Activated CD8-positive, alpha-beta memory T cell treated with anti-CD3 and anti-CD28 coated beads, Interleukin-2, amount 50 U/mL, for 1 hour (primary cell): ENCODE data around the gene LPAR5.

Experiments
- DNase-seq: peaks from one replicate; pipeline ENCODE4 v3.0.0-alpha.2; 2020; ENCODE audit errors: extremely low read depth

LPAR5 gene

DNA sequence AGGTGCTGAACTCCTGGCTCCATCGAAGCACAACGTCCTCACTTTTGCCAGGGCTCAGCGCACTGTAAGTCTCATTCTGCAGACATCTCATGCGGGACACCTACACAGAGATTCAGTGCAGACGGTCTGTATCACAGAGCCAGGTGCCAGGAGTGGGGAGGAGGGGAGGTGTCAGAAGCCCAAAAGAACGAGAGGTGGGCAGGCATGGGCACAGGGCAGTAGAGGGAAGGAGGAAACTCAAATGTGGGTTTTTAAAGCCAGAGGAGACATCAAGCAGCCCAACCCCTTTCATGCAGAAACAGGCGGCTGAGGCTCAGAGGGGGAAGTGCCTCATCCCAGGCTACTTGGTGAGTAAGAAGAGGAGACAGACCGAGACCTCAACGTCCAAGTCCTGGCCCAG, 2.5 kb upstream of the LPAR5 start:
- no peak for DNase-seq

DNA sequence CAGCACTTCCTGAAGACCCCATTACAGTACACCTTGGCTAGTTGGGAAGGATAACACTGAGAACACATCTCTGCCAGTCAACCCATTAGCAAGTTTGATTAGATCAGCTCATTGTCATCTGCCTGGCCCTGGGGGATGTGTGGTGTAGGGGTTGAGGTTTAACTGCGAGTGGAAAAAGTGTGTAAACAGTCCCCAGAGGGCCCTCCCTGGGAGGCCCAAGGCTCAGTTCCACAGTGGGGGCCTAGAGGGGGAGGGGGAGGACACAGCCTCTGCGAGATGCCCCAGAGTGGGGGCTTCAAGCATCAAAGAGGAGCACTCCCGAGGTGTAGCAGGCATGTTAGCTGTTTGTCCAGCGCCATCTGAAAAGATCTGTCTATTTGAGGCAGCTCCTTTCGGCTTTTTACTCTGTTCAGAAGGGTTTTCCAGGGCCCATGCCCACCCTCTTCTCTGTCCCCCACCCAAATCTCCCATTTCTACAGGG, 344 bp downstream of the LPAR5 start:
- no peak for DNase-seq

DNA sequence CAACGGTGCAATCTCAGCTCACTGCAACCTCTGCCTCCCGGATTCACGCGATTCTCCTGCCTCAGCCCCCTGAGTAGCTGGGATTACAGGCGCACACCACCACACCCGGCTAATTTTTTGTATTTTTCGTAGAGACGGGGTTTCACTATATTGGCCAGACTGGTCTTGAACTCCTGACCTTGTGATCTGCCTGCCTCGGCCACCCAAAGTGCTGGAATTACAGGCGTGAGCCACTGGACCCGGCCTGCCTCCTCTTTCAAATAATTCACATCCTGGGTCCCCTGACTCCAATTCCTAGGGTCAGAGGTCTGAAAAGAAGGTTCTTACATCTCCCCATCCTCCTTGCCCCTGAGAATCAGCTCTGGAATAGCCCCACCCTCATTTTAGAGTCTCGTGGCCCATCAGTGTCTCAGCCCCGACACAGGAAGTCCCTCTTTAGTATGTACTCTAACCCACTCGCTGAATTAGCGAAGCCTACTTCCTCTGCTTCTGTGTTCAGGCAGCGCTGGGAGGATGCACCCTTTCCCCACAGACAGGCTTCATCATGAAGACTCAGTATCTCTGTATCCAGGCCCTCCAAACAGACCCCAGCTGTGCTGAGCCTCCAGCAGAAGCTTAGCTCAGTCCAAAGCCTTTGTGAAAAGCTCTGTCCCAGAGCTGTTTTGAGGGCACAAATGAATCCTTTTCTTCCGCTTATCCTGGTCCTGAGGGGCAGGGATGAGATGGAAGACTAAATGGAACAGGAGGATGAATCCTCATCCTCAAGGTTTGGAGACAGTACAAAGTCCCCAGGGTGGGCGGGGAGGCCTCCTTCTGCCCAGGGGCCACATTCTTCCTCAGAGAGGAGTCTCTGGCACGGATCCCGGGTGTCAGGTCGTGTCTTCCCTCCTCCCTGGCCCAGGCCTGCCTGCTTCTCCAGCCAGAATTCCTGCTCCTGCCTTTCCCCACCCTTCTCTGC, 3.5 kb downstream of the LPAR5 start:
- no peak for DNase-seq

DNA sequence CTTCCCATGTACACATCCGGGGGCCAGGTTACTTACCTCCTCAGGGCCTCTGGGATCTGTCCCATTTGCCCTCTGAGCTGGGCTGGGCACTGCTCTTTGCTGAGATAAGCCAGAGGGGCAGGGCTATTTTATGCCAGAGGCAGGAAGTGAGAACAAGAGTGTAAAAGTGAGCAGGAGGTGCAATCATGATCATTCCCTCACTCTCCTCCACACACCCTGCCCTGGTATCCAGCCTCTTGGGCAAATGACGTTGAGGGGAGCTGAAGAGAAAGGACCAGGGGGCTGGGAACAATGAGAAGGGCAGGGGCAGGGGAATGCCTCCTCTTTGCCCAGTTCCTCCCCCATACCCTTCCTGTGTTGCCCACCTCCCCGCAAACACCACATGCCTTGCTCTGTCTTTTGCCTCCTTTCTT, 4.2 kb downstream of the LPAR5 start:
- no peak for DNase-seq

DNA sequence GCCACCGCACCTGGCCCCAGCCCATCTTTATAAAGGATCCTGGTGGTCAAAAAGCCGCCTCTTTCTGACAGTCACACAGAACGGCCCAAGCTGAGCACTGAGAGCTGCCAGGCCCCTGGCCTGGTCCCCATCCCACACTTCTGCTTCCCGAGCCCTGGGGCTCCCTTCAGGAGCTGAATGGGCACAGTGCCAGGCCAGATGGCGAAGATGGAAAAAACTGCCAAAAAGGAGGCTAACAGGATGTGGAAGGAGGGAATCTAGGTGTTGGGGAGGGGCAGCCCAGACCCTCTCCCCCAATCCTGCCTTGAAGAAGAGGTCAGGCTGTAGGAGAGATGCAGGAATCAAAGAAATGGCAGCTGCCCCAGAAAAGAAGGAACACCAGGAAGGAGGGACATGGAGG, 5.0 kb downstream of the LPAR5 start:
- DNase-seq: no peak

DNA sequence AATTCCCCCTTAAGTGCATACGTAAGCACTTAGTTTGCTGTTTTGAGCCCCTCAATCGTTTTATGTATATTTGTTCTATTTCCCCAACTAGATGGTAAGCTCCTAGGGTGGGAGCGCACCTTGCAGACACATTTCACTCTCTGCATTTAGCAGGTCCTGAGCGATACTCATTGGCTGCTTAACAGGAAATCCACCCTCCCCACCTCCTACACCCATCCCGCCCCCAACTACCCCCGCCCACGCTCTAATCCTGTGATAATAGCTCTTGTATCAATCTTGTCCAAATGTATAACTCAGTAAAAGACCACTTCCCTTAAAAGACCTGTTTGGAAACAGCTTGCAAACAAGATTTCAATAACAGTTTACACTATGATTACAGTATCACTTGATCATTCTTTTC, 8.1 kb downstream of the LPAR5 start:
- DNase-seq: no peak

DNA sequence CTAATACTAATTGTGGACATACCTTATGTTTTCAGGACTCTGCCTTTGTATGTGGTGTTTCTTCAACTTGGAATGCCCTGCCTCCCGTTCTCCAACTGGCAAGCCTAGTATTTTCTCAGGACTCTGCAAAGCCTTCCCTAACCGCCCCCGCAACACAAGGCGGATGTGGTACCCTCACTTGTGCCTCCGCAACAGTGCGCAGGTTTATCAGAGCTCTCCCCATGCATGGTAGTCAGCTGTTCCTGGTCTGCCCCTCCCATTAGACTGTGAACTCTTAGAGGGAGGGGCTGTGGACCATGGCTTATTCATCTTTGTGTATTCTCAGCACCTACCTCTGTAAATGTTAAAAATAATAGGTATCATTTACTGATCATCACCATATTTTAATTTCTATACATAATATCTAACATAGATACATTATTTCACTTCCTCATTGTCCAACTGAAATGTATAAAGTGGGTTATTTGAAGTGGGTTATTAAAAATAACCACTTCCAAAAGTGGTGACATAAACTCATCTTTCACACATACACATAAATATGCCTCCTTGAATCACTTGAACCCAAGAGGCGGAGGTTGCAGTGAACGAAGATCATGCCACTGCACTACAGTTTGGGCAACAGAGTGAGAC, 9.0 kb downstream of the LPAR5 start:
- no peak for DNase-seq

DNA sequence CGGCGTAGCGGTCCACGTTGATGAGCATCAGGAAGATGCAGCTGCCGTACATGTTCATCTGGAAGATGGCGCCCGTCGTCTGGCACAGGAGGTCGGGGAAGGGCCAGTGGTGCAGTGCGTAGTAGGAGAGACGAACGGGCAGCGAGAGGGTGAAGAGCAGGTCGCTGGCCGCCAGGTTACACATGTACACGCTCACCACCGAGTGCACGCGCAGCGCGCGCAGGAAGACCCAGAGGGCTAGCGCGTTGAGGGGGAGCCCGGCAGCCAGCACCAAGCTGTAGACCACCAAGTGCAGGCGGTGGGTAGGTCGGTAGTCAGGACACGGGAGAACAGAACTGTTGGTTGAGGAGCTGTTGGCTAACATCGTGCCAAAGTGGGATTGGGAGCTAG, 14.9 kb downstream of the LPAR5 start:
- DNase-seq: no peak

DNA sequence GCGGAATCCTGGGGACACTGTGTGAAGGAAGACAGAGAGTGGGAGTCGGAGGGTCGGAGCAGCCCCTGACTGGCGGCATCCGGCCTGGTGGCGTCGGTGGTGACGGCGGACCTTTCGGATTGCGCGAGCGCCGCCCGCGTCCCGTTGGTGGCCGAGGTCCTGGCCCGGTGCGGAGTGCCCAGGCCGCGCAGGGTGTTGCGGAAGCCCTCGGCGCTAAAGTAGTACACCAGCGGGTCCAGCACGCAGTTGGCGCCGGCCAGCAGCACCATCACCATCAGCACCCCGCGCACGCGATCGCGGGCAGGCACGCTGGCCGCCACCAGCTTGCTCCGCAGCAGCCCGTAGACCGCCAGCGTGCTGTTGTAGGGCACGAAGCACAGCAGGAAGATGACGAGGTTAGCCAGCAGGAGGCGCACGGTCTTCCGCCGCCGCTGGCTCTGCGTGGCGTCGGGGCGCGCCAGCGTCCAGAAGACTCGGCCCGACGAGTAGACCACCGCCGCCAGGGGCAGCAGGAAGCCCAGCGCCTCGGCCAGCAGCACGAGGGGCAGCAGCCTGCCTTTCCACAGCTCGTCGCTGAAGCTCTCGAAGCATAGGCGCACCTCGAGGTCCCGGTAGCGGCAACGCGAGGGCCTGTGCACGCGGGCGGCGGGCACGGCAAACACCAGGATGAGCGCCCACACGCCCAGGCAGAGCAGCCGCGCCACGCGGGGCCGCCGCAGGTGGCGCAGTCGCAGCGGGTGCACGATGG, 15.4 kb downstream of the LPAR5 start:
- no peak for DNase-seq

DNA sequence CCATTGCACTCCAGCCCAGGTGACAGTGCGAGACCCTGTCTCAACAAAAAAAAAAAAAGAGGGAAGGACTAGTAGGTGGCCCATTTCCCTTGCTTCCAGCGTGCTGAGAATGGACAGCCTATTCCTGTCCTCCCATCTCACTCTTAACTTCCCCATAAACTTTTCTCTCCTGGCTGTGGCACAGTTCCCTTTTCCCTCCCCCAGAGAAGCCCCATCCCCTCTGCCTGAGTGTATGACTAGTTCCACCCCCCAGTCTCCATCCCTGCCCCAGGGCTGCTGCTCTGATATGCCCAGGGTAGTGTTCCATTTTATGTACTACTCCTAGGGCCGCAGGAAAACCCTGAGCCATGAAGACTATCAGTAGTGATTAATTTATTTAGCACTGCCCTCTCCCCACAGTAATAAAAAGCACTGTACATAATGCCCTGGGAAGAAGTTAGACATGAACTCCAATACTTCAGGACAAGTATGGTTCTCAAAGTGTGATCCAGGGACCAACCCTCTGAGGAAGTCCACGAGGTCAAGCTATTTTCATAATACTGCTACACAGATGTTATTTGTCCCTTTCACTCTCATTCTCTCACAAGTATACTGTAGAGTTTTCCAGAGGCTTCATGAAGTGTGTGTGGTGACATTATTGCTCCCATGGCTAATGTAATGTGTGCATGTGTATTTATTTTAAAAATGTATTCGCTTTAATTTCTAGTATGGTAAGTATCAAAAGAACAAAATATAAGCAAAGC, 17.1 kb downstream of the LPAR5 start:
- DNase-seq: no peak

DNA sequence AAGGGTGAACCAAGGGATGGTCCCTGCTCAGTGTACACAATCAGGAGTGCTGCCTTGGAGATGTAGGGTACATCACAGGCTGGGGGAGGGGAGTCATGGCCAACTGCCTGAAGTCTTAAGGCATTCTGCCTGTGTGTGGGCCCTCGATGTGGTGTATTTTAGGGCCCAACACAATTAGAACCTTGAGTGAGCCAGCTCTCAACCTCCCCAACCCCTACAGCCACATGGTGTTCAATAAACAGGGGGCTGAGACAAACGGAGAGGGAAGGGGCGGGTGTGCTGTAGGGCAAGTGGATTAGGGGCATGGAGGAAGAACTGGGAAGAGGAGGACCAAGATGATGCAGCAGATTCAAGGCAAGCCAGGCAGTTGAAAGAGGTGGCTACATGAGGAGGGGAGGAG, 20.0 kb downstream of the LPAR5 start:
- DNase-seq: no peak

DNA sequence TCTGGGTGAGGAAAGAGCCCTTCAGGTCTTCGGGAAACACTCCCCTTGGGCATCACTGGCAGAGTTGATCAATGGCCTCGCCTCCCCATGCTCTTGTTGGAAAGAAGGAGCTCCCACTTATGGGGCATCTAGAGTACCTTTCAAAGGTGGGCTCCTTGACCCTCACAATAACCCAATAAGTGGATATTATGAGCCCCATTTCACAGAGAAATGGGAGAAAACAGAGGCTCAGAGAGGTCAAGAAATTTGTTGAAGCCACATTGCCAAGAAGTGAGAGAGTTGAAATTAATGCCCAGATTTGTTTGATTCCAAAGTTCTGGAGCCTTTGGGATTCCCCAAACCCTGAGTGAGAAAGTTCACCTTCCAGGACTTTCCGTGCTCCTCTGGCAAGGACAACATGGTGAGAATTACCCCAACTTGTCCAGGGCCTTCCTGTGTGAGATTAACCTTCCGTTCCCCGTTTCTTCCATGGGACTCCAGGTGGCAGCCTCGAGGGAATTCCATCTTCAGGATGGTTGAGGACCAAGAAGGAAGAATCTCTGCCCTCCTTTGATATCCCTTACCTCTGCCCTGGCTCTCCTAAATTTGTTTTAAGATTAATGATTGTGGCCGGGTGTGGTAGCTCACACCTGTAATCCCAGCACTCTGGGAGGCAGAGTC, 21.1 kb downstream of the LPAR5 start:
- no peak for DNase-seq

DNA sequence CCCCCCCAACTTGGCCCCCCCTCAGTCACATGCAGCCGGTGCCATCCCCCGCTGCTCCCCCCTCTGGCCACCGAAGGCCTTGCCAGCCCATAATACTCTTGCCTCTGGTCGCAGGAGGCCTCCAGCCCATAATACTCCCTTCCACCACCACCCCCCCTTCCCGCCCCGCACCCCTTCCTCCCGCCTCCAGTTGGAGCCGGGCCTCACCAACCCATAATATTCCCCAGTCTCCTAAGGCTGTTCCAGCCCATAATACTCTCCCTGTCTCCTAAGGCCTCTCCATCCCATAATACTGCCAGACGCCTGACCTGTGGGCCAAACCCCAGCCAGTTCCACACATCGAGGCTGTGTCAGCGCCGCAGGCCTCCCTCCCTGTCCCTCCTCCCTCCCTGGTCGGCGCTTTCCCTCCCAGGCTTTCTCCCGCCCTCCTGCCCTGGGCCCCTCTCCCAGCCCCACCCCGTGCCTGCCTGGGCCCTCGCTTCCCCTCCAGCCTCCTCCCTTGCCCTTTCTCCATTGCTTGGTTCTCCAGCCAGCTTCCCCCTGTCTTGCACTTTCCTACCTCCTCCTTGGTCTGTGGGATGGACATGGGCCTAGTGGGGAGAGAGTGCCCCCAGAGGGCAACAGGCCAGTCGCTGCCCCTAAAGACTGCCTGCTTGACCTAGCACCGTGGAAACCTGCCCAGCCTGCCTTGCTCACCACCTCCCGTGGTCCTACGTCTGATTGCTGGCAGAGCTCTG, 21.8 kb downstream of the LPAR5 start:
- DNase-seq: no peak

DNA sequence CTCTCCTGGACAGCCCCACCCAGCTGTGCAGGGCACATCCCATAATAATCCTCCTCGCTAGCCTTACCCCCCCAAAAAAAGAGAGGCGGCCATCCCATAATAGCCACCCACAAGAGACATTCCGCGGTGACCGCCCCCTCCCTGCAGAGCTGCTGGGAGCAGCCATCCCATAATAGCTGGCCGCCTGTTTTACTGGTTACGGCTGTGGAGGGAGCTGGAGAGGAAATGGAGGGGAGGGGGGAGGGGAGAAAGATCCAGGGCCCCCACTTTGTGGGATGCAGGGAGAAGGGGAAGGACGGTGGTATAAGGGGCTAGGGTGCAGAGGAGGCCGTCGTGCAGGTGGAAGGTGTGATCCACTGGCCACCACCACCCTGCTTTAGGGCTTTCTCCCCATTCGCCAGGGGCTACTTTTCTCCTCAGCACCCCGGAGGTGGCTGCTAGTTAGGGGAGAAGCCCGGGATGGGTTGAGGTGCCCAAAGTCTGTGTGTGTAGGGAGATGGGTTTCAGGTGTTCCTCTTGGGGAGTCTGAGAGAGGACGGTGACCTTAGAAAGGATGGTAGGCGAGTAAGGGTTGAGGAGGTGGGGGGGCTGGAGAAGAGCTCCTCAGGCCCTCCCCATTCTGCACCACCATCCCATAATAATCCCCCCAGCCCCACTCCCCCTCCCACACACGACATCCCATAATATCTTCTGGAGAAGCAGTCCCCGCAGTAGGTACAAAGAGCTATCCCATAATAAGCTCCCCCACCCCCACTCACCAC, 22.6 kb downstream of the LPAR5 start:
- DNase-seq: no peak

DNA sequence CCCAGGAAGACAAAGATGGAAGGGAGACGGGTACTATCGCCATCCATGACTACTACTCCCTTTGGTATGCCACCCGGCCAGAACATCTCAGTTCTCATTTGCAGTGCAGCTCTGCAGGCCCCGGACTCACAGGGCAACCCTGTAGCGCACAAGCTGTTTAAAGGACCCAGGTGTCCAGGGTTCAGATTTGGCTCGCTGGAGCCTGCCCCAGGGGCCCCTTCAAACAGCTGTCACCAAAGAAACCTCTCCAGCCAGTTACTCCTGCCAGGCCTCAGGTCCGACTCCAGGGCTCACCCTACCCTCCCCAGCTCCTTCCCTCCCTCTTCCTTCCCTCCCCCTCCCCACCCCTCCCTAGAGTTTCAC, 23.1 kb downstream of the LPAR5 start:
- no peak for DNase-seq

DNA sequence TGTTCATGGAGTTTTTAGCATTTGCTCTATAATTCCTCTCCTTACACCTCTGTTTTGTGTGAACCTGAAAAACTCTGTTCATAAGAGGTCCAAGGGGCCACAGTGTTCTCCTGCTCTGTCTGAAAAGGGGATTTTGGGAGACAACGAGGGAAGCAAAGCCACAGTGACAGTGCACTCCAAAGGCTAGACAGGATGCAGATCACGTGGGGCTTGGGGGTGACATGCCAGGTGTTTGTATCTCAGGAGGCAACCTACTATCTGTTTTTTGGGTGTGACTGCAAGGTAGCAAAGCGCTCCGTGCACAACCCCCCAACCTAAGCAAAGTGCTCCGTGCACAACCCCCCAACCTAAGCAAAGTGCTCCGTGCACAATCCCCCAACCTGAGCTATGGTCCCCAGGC, 23.5 kb downstream of the LPAR5 start:
- DNase-seq: no peak

DNA sequence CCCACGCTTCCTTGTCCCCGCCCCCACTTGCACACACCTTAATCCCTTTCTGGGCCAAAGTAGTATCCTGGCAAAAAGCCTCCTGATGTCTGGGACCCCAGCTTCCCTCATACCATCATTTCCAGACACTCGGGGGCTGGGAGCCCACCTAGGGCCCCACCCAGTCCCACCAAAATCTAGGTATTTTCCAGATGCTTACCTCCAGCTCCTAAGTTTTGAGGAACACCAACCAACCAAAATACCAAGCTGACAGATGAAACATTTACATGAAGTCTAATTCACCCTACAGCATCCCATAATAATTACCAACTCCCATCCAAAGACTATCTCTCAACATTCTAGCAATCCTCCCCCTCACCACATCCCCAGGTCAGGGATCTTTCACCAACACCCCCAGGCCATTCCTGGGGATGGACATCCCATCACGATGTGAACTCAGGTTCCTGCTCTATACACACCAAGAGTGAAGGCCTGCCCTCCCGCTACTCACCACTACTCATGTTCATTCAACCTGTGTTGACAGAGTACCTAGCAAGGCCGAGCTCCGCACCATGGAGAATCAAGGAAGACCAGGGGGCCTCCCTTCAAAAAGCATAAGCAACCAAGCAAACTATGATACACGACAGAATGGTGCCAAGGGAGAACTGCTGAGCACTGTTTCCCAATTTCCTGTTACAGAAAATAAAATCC, 27.0 kb downstream of the LPAR5 start:
- DNase-seq: no peak

DNA sequence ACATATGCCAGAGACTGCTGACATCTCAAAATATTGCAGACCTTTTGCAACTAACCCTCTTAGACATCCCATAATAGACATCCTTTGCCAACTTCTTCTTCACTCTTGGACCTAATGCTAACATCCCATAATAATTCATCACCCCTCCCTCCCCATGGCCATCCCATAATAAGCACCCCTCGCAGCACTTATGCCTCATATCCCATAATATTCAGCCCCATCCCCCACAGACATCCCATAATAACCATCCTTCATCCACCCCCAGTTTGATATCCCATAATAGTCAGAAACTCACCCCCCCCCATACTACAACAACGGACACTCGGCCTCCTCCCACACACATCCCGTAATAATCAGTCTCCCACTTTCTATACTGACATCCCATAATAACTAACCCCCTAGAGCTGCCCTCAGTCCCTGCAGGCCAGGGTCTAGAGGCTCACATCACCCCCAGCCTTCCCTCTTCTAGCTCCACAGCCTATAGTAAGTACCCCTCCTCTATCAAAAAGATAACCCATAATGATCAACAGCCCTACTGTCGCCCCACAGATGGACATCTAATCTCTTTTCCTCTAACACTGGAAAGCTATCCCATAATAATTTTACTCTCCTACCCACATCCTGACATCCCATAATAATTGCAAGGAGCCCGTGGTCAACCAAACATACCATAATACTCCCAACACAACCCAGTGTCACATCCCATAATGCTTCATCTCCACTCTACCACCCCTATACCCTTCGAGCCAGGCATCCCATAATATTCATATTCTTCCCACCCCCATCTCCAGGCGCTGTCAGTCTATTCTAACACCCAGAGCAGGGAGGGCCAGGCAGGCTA, 27.8 kb downstream of the LPAR5 start:
- DNase-seq: no peak
